Hematopoietic multipotent progenitor cell treated with erythropoietin and hydrocortisone succinate and interleukin-3 and kit ligand, for 6 days (in vitro differentiated cells): Measurements from ENCODE around the gene ACCS.

Source experiments
- DNase-seq: peaks from one replicate; pipeline ENCODE4 v3.0.0-alpha.2; 2015

The ACCS gene, protein sequence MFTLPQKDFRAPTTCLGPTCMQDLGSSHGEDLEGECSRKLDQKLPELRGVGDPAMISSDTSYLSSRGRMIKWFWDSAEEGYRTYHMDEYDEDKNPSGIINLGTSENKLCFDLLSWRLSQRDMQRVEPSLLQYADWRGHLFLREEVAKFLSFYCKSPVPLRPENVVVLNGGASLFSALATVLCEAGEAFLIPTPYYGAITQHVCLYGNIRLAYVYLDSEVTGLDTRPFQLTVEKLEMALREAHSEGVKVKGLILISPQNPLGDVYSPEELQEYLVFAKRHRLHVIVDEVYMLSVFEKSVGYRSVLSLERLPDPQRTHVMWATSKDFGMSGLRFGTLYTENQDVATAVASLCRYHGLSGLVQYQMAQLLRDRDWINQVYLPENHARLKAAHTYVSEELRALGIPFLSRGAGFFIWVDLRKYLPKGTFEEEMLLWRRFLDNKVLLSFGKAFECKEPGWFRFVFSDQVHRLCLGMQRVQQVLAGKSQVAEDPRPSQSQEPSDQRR

DNA sequence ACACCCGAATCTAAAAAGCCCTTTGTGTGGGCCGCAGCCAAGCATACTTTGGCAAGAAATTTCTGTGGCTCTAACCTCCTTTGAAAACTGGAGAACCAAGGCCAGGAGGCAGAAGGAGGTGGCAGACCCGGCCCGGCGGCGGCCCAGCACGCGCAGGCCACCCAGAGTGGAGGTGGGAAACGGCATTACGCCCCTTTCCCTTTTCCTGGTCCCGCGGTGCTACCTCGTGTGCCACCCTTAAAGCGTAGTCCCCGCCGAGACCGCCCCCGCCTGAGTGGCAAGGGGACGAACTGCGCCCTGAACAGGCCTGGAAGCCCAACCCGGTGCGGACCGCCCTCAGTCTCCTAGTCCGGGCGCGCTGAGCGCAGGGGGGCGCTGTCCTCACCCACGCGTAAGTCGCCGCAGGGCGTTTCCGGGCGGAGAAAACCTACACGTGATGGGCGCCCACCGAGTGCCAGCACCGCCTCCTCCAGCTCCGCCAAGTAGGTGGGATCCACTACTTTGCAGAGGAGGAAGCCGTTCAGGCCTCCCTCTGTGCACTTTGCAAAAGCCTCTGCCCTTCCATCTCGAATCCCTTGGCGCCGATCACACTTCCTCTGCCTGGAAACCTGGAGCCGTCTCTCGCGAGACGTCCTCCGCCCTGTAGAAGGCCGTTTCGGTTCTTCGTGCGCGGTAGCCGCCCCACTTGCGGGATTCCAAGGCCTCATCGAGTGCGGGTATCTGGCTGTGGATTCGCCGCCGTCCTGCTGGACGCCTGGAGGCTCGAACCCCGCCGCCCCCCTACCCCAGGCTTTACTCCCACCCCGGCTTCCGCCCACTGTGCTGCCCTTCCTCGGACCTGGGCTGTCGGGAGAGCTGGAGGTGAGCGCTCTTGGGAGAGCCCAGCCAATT is at the start of gene ACCS:
Gene ACCS, plus strand, starts transcription at position 430 of the 891 bp plus-strand sequence. CDS start 1,358 bp downstream, outside the sequence.
- DNase-seq = peak; percentile 97

DNA sequence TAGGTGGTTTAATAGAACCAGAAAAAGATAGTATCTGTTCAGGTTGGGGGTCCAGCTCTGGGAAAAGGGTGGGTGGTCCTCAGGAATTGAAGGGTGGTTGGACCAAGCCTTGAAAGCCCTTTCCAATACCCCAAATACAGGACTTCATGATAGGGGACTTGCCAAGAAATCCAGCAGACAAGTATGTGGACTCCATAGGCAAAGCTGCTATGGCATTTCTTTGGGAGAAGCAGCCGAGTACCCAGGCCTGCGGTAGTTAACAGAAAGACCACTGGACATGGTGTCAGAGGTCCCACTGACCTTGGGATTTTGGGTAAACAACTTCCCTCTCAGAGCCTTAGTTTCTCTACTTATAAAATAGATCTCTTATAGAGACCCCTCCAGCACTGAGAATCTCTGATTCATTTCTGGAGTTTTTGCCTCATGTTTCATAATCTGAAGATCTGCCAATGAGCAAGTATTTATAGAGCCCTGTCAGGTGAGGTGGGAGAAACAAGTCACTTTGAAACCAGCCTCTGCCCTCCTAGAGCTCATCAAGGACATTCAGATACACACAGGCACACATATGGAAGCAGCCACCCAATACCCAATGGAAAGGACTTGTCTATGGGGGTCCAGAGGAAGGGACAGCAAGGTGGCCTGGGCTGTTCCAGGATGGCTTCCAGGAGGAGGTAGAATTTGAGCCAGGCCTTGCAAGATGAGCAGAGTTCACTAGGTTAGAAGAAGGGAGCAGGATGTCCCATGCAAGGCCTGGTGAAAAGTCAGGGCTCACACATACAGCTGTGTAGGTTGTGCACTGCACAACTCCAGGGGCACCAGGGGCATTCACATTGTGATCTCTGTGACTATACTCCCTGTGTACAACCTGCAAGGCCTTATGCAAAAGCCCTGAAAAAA is 49.3 kb upstream of the ACCS start:
- no peak for DNase-seq

DNA sequence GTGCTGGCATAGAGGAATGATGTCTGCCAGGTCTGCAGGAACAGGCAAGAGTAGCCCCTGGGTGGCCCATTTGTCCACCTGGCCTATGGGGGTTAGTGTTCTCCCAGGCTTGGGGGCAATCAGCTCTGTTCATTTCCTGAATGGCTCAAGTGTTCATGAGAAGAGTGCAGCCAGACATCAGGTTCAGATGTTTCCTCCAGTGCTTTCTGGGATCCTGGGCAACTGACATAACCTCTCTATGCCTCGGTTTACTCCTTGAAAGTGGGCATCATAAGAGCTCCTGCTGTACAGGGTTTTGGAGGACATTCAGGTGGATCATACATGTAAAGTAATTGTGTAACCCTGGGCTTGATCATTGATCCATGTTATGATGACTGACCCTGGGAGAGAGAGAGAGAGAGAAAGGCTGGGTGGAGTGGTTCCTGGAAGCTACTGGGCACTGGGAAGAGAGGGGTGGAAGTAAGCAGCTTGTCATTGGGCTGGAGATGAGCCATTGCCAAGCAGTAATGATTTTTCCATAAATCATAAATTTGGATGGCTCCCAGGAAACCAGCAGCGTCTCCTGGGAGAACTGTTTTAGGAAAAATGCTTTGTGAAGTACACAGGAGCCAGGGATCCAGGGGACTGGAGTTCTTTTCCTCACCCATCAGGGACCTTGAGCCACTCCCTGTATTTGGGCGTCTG is 48.5 kb upstream of the ACCS start:
- no peak for DNase-seq

DNA sequence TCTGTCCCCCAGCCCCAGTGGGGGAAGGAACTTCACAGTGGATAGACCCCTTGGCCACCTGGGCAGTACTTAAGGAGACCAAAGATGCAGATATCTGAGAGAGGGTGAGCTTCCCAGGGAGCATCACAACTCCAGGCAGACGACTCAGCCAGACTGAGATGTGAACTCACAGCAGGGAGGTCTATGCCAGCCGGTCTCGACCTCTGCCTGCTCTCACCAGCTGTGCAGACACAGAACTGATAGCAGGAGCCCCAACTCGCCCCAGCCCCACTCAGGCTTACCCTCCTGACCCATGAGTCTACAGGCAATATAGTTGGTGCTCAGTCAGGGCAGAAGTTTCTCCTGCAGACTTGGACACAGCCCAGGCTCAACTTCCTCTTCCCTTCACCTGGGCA is 47.9 kb upstream of the ACCS start:
- DNase-seq = no peak

DNA sequence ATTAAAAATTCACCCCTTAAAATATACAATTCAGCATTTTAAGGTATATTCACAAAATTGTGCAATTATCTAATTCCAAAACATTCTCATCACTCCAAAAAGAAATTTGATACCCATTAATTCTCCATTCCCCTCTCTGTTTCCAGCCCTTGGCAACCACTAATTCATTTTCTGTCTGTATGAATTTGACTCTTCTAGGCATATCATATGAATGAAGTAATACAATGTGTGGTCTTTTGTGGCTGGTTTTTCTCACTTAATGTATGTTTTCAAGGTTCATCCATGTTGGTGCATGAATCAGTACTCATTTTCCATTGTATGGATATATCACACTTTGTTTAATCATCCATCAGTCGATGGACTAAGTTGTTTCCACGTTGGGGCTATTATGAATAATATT is 47.2 kb upstream of the ACCS start:
- no peak for DNase-seq

DNA sequence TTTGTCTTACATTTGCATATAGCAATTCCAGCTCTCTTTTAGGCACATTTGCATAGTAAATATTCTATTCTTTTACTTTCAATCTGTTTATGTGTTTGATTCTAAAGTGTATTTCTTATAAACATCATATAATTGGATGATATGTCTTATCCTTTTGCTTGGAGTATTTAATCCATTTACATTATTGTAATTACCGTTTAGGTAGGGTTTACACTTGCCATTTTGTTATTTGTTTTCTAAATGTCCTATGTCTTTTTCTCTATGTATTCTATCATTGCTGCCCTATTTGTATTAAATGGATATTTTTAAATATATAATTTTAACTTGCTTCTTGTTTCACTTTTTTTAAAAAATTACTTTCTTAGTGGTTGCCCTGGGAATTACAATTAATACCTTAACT is 41.1 kb upstream of the ACCS start:
- DNase-seq = no peak

DNA sequence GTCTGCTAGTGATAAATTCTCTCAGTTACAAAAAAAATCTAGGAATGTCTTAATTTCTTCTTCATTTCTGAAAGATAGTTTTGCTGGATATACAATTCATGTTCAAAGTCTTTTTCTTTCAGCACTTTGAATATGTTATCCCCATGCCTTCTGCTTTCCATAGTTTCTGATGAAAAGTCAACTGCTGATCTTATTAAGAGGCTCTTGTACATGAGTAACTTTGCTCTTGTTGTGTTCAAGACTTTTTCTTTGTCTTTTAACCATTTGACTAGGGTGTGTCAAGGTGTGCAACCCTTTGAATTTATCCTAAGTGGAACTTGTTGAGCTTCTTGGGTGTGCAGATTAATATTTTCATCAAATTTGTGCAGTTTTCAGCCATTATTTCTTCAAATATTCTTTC is 40.3 kb upstream of the ACCS start:
- DNase-seq = no peak

DNA sequence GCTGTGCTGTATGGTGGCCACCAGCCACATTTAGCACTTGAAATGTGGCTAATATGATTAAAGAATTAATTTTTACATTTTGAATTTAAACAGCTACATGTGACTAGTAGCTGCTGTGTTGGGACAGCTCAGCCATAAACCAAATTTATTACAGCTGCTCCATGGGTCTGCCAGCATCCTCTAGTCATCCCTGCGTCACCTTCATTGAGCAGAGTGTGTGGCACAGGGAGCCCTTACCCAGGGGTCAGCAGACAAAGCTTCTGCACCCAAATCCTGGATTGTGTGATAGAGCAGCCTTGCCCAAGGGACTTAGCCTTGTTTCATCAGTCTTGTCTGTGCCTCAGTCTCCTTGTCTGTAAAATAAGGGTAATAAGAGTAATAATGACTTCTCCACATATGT is 37.7 kb upstream of the ACCS start:
- DNase-seq = no peak

DNA sequence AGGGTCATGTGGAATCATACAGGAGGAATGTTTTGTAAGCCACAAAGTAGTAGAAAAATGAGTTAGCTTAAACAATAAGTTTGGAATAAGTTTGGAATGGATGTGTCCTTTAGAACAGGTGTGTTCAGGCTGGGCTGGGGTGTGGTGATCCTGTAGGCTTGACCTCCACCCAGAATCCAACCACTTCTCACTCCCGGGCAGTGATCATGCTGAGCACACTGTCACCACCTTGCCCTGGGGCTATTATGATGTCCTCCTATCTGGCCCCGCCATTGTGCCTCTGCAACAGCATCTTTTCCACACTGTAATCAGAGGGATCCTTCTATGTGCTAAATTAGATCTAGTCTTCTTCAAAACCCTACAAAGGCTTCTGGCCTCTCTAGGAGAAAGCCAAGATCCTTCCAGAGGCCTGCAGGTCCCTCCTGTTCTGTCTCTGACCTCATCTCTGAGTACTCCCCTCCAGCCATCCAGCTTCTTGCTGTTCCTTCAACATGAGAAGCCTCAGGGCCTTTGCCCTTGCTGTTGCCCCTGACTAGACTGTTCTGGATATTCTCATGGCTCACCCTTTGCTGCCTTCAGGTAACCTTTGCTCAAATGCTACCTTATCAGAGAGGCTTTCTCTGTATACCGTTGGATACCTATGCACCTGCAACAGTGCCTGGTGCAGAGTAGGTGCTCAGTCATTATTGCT is 37.1 kb upstream of the ACCS start:
- no peak for DNase-seq

DNA sequence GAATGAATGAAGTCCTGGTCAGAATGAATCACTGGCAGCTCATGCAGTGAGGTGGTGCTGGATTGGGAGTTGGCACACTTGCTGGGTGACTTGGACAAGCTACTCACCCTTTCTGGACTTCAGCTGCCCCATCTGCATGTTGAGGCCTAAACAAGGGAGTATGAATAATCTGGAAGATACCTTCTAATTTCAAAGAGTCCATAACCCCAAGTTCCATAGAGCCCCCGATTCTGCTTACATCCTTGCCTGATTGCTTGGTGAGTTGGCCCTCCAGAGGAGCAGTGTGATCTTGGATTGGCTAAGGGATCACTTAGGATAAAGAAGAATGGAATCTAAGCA is 36.6 kb upstream of the ACCS start:
- DNase-seq = no peak

DNA sequence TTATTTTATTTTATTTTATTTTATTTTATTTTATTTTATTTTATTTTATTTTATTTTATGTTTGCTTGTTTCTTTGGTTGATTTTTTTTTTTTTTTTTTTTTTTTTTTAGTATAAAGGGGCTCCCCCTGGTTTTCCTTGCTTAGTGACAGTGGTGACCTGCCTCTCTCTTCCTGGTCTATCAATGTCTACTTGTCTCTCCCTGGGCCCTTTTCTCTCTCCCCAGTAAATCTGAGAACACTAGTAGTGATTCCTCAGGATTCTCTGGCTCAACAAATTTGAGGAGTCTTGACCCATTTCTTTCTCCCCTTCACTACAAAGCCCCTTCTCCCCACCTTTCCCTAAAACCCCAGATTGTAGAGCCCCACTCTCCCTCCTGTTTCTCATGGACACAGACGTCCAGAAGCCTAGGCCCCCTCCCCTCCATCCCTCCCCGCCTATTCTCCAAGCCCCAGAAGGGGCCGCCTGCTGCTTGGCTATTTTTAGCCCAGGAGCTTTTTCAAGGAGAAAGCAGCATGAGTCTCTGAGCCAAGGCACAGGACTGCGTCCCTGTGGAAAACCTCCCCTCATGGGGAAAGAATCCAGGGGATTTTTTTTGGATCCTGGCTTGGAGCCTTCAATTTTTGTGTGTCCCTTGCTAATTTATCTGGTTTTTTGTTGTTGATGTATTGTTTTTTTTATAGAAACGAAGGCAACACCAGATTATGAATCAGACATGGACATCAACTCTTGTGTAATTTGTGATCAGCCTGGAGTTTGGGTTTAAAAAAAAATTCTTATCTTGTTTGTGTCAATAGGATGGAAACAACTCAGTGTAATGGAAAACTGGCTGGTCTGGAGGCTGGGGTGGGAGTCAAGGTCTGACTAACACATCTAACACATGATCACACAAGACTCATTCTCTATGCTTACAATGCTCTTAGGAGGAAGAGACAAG is 35.8 kb upstream of the ACCS start:
- no peak for DNase-seq

DNA sequence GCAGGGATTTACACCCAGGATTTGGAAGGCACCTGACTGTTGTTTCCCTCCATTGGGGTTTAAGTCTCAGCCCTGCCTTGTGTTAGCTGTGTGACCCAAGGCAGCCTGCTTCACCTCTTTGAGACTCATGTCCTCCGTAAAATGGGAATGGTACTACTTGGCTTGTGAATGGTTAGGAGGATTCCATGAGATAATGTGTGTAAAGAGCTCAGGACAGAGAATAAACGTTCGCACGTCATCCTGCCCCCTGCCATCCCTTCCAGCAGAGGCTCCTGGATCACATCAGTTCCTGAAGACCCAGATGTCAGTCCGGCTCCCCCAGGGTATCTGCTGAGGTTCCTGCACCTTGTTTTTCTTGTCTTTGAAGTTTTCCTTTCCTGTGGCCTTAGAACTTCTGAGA is 35.1 kb upstream of the ACCS start:
- DNase-seq = no peak

DNA sequence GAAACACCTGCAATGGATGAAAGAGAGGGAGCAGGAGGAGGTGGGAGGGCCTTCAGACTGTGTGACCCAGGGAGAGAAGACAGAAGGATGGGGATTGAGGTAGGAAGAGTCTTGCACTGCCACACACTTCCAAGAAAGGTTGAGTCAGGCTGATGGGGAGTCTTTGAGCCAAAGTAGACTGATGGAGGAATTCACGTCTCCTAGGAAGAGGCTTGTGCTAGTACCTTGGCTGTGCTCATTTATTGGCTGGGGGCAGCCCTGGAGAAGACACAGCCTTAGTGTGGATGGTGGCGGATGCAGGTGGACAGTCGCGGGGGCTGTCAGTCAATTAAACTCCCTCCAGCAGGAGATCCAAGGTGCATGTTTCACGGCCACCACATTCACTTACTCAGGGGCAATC is 34.5 kb upstream of the ACCS start:
- DNase-seq = no peak

DNA sequence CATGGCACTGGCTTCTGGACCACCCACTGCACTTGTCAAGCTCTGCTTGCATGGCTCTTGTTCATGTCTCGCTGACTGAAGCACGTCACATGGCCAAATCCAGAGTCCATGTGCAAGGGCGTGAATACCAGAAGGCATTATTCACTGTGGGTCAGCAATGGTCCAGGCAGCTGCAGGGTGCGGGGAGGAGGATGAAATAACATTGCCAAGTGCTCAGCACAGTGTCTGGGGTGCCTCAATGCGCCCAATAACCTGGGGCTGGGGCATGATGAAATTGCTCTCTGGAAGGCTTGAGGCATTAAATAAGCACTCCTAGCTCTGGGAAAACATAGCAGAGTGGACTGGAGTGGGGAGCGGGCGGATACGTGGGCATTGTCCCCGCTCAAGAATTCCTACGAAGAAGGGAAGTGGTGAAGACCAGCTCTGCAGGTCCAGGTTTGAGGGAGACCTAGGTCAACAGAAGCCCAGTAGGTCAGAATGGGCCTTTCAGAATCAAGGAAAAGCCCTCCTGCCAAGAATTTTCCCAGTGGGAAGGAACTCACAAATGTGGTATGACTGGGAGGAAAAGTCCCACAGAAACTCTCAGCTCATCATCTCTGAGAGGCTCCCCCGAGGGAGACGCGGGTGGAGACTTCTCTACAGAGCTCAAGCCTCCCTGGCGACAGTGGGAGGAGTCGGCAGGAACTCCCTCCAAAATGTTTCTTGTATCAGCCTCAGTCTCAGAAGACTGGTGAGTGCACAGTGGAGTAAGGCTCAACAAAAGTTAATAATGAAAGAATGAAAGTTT is 33.6 kb upstream of the ACCS start:
- DNase-seq = no peak

DNA sequence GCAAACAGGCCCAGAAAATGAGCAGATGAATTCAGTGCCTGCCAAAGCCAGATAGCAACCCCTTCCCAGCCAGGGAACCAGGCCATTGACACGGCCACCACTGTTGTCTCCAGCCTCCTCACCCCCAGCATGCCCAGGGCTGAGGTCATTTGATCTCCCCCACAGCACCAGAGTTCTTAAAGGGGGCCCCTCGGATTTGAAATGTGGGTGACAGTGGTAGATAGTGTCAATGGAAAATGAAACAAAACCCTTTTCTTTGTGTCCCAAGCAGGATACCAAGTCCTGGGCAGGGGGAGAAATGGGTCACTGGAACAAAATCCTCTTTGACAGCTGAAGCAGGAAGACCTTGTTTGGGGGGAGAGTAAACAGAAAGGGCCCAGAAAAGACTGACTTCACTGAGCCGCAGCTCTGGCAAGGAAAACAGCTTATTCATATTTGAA is 32.6 kb upstream of the ACCS start:
- DNase-seq = no peak

DNA sequence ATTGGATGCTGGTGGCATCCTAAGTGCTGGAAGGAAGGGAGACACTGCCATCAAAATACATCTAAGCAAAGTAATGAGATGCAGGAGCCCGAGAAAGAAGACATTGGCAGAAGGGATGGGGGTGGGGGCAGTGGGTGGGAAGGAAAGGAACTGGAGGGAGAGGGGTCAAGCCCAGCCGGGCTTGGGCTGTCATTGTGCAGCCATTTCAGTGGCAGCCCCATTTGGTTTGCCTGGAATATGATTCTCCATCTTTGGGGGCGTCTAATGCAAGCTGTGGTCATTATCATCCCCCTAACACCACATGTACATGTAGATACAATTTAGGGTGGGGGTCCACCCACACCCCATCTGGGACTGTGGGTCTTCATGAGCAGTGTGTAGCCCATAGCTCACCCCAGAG is 32.2 kb upstream of the ACCS start:
- DNase-seq = no peak

DNA sequence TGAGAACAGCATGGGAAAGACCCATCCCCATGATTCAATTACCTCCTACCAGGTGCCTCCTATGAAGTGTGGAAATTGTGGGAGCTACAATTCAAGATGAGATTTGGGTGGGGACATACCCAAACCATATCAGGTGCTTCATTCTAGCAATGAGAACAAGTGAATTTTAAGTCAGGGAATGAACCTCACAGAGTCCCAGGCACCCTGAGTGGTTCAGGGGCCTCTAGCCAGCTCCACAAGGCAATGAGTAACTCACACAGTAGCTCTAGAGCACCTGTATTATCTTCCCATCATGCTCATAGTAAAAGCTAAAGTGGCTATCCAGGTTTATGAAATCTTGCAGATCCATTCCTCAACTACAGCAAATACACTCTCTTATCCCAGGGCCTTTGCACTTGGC is 31.4 kb upstream of the ACCS start:
- DNase-seq = no peak

DNA sequence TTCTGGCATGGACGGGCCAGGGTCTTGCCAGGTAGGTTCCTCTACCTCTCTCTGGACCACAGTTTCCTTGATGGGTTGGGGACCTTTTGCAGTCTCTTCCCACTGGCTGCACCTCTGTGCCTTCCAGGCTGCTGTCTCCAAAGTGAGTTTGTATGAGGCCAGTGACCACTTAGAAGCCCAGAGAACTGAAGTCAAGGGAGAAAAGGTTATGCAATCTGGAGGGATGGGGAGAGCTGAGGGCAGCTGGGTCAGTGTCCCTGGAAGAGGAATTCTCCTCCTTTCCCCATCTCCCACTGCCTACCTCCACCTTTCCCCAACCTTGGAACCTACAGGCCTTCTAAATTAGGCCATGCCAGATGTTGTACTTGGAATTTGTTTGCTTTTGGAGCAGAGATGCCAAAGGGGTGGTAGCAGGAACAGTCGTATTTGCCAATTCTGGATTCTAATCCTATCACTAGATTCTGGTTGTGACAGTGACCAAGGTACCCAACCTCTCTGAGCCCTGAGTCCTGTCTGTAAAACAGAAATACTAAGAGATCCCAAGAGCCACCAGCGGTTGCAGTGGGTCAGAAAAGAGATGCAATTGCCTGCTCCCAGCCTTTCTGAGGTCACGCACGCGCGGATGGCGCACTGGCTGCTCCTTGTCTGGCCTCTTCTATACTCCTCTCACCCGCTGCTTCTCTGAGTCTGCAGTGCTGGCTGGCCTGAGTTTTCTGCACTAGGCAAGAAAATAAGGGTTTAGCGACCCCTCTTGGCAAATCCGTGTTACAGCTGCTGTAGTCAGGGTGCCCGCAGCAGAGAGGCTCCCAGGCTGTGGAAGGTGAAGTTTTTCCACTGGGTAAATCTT is 29.0 kb upstream of the ACCS start:
- peak; percentile 81 for DNase-seq

DNA sequence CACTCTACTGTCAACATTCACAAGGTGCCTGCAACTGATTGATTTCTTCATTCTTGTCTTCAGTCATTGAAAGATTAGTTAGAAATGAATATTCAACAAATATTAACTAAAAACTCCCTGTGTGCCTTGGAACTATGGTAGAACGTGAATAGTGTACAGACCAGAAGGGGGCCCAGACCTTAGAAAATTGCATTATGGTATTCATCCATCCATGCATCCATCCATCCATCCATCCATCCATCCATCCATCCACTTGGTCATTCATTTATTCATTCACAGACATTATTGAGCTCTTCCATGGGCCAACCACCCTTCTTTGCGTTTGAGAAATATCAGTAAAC is 28.4 kb upstream of the ACCS start:
- DNase-seq = no peak
